WTC11 (cell line): ENCODE results near the gene BCAS3. TPM values are rescaled to one million over a fixed set of nuclear protein-coding genes. Genes with fewer than 3 reads are reported as not detected.

Source experiments
- ATAC-seq: fragments of 200-7000 bp; cut with Tn5 transposase; 2 replicates; pipeline ENCODE4 v1.10.0; 2021; ENCODE audit warnings: mild to moderate bottlenecking, moderate library complexity
- CTCF ChIA-PET: fragments of 300-600 bp; sonication (Branson Sonifier 250); formaldehyde crosslinking; loops from one replicate; lab custom pipeline; 2021; ENCODE audit warnings: antibody characterized with exemption; lab: Charles Lee
- POLR2A ChIA-PET: fragments of 350-600 bp; sonication (Branson Sonifier 250); formaldehyde crosslinking; loops from one replicate; lab custom pipeline; 2021; ENCODE audit warnings: antibody characterized with exemption; lab: Charles Lee
- DNase-seq: peaks from one replicate; pipeline ENCODE4 v3.0.0; 2021; ENCODE audit warnings: low spot score
- H3K27ac Mint-ChIP-seq: 2 replicates; pipeline ENCODE4 v1.8.0; 2021; ENCODE audit warnings: mixed read lengths
- H3K27me3 Mint-ChIP-seq: 2 replicates; pipeline ENCODE4 v1.8.0; 2021; ENCODE audit warnings: low read depth, mild to moderate bottlenecking, moderate library complexity, mixed read lengths
- H3K36me3 Mint-ChIP-seq: 2 replicates; pipeline ENCODE4 v1.8.0; 2021; ENCODE audit warnings: mixed read lengths
- H3K4me1 Mint-ChIP-seq: 2 replicates; pipeline ENCODE4 v1.8.0; 2022; ENCODE audit warnings: mixed read lengths
- H3K4me3 Mint-ChIP-seq: 2 replicates; pipeline ENCODE4 v1.8.0; 2021; ENCODE audit warnings: mild to moderate bottlenecking, moderate library complexity, mixed read lengths
- H3K9me3 Mint-ChIP-seq: 2 replicates; pipeline ENCODE4 v1.8.0; 2021; ENCODE audit warnings: mixed read lengths
- TEAD1 ChIP-seq: sonication (generic); formaldehyde crosslinking; IDR thresholded peaks from 2 replicates; pipeline ENCODE4 v1.8.0; 2022; ENCODE audit warnings: mild to moderate bottlenecking, missing genetic modification reagents
- total RNA-seq: library from RNA; stranded (reverse); gene quantifications from 3 replicates; pipeline ENCODE4 v1.2.3, GENCODE V29; 2021
- TF ChIP-seq, protein P1 (sequence below): sonication (generic); formaldehyde crosslinking; IDR thresholded peaks from 2 replicates; pipeline ENCODE4 v1.8.0; 2022; ENCODE audit warnings: missing genetic modification reagents
- TF ChIP-seq, protein P2 (sequence below): fragments of 200-600 bp; IDR thresholded peaks from 2 replicates; pipeline ENCODE4 v1.8.0; 2022; ENCODE audit warnings: antibody characterized with exemption
- TF ChIP-seq, protein P3 (sequence below): sonication (generic); formaldehyde crosslinking; IDR thresholded peaks from 2 replicates; pipeline ENCODE4 v1.8.1; 2023; ENCODE audit warnings: mild to moderate bottlenecking, missing genetic modification reagents, borderline replicate concordance
- TF ChIP-seq, protein P4 (sequence below): sonication (generic); formaldehyde crosslinking; IDR thresholded peaks from 2 replicates; pipeline ENCODE4 v1.8.1; 2022; ENCODE audit warnings: low read depth, mild to moderate bottlenecking, moderate library complexity, missing genetic modification reagents, borderline replicate concordance
- TF ChIP-seq, protein P5 (sequence below): sonication (generic); formaldehyde crosslinking; conservative IDR thresholded peaks from 2 replicates; pipeline ENCODE4 v1.8.1; 2022; ENCODE audit warnings: mild to moderate bottlenecking, missing genetic modification reagents
- TF ChIP-seq, protein P6 (sequence below): sonication (generic); formaldehyde crosslinking; IDR thresholded peaks from 2 replicates; pipeline ENCODE4 v1.8.0; 2022; ENCODE audit warnings: mild to moderate bottlenecking, missing genetic modification reagents
- TF ChIP-seq, protein P7 (sequence below): fragments of 250-450 bp; sonication (Bioruptor Pico); IDR thresholded peaks from 2 replicates; pipeline ENCODE4 v1.9.0; 2021; ENCODE audit warnings: moderate library complexity, mild to moderate bottlenecking, inconsistent platforms, borderline replicate concordance
- TF ChIP-seq, protein P8 (sequence below): sonication (generic); formaldehyde crosslinking; IDR thresholded peaks from 2 replicates; pipeline ENCODE4 v1.8.0; 2023; ENCODE audit warnings: missing genetic modification reagents

Gene BCAS3
- total RNA-seq, 1 experiment from 2014 or later: 15.5 TPM

DNA sequence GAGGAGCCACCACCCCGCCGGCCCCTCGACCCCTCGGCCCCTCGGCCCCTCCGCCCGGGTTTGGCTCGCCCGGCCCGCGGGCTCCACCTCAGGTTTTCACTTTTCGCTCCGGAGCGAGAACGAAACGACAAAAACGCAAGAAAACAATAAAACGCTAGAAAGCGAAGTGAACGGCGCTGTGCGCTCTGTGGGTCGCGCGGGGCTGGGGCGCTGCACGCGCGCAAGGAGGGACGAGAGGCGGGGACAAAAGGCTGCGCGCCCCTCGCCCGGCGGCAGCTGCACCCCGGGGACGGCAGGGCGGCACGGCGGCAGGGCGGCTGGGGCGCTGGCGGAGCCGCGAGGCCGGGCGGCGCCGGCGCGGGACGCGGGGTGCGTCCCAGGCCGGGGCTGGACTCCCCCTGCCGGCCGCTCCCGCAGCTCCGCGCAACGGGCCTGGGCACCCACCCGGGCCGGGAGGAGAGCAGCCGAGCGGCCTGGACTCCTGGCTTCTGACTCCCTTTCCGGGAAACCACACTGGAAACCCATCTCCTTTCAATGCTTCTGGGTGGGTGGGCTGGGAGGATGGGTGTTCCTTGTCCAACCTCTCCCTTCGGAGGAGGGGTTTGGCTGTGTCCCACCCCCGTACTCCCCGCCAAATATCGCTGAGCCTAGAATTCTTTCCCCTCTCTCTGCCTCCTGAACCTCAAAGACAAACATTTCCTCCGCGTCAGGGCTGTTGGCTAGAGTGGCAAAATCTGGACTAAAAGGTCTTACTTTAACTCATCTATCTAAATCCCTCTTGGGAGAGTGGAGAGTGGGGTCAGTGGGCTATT lies 731.9 kb downstream of the BCAS3 start (continued):
- TF ChIP-seq, protein P1, sequence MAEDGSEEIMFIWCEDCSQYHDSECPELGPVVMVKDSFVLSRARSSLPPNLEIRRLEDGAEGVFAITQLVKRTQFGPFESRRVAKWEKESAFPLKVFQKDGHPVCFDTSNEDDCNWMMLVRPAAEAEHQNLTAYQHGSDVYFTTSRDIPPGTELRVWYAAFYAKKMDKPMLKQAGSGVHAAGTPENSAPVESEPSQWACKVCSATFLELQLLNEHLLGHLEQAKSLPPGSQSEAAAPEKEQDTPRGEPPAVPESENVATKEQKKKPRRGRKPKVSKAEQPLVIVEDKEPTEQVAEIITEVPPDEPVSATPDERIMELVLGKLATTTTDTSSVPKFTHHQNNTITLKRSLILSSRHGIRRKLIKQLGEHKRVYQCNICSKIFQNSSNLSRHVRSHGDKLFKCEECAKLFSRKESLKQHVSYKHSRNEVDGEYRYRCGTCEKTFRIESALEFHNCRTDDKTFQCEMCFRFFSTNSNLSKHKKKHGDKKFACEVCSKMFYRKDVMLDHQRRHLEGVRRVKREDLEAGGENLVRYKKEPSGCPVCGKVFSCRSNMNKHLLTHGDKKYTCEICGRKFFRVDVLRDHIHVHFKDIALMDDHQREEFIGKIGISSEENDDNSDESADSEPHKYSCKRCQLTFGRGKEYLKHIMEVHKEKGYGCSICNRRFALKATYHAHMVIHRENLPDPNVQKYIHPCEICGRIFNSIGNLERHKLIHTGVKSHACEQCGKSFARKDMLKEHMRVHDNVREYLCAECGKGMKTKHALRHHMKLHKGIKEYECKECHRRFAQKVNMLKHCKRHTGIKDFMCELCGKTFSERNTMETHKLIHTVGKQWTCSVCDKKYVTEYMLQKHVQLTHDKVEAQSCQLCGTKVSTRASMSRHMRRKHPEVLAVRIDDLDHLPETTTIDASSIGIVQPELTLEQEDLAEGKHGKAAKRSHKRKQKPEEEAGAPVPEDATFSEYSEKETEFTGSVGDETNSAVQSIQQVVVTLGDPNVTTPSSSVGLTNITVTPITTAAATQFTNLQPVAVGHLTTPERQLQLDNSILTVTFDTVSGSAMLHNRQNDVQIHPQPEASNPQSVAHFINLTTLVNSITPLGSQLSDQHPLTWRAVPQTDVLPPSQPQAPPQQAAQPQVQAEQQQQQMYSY (CRISPR knock-in tag): 0 out of 2 replicates have a peak, but pooled peaks have one; percentile 22
- TF ChIP-seq, all 79 proteins: peak for 2

DNA sequence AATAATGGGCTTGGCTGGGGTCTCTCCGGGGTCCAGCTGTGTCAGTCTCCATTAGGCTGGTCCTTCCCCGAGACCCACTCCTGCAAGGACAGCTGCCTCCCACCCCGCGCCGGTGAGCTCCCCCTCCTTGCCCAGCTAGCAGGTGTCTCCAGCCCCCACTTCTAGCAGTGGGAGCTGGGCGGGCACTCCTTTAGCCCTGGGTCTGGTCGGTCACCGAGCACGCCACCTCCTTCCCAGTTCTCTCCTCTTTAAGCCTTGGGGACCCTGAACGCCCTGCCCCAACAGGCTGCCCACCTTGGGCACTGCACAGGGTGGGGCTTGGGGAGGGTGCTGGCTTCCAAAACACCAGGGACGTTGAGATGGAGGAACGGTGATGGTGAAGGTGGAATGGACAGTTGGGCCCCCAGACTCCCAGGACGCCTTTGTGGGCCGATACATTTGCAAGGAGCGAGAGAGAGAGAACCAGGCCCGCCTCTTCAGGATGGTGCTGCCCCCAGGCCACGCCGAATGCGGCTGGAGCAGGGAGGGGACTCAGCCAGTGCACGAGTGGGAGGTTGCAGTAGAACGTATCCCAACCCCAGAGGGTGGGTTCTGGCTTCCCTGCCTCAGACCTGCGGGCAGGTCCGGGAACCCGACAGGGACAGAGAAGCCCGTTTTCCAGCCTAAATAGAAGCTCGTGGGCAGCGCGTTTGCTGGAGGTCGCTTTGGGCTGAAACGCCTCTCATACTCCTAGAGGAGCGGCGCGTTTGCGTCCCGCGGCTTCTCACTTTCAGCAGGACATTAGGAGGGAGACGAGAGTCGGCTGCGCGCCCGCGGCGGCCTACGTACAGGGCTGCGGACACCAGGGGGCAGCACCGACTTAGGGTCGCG lies 732.7 kb downstream of the BCAS3 start:
- ChIA-PET POLR2A (no interaction called here), CTCF (interaction anchor here (0.6 to 6.4 kb wide), 11 partner anchors 10 to 1129 kb away, joined by 3 to 46 read pairs (median 4); partner anchors contain the start of genes BRIP1 and TBX2)
- peaks cover 90% of the 10 kb centered on the region for H3K27me3 Mint-ChIP-seq
- H3K27ac Mint-ChIP-seq: no peak overlapping the region
- peak overlapping the region; percentile 68 for H3K4me3 Mint-ChIP-seq
- ATAC-seq (peak; percentile 25), DNase-seq (peak; percentile 86)
- TF ChIP-seq TEAD1 (CRISPR knock-in tag): no peak
- TF ChIP-seq, protein P2, sequence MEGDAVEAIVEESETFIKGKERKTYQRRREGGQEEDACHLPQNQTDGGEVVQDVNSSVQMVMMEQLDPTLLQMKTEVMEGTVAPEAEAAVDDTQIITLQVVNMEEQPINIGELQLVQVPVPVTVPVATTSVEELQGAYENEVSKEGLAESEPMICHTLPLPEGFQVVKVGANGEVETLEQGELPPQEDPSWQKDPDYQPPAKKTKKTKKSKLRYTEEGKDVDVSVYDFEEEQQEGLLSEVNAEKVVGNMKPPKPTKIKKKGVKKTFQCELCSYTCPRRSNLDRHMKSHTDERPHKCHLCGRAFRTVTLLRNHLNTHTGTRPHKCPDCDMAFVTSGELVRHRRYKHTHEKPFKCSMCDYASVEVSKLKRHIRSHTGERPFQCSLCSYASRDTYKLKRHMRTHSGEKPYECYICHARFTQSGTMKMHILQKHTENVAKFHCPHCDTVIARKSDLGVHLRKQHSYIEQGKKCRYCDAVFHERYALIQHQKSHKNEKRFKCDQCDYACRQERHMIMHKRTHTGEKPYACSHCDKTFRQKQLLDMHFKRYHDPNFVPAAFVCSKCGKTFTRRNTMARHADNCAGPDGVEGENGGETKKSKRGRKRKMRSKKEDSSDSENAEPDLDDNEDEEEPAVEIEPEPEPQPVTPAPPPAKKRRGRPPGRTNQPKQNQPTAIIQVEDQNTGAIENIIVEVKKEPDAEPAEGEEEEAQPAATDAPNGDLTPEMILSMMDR: peak; percentile 65
- H3K9me3 Mint-ChIP-seq: no peaks in the 10 kb centered on the region
- H3K4me1 Mint-ChIP-seq: peaks cover 15% of the 10 kb centered on the region
- no peaks in the 10 kb centered on the region for H3K36me3 Mint-ChIP-seq

DNA sequence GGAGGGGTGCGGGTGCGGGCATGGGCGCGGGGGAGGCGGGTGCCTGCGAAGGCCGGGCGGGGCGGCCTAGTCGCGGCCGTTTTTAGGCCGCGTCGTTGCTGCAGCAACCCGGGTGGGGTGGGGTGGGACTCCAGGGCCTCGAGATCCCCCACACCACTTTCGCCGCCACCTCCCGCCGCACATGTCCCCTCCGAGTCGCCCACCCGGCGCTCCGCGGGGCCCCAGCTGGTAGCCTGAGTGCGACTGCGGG lies 733.3 kb downstream of the BCAS3 start:
- CTCF ChIA-PET: interaction anchor here (0.6 to 6.4 kb wide), 12 partner anchors 10 to 1129 kb away, joined by 3 to 46 read pairs (median 9); partner anchors contain the start of genes BRIP1 and TBX2
- TF ChIP-seq, protein P3, sequence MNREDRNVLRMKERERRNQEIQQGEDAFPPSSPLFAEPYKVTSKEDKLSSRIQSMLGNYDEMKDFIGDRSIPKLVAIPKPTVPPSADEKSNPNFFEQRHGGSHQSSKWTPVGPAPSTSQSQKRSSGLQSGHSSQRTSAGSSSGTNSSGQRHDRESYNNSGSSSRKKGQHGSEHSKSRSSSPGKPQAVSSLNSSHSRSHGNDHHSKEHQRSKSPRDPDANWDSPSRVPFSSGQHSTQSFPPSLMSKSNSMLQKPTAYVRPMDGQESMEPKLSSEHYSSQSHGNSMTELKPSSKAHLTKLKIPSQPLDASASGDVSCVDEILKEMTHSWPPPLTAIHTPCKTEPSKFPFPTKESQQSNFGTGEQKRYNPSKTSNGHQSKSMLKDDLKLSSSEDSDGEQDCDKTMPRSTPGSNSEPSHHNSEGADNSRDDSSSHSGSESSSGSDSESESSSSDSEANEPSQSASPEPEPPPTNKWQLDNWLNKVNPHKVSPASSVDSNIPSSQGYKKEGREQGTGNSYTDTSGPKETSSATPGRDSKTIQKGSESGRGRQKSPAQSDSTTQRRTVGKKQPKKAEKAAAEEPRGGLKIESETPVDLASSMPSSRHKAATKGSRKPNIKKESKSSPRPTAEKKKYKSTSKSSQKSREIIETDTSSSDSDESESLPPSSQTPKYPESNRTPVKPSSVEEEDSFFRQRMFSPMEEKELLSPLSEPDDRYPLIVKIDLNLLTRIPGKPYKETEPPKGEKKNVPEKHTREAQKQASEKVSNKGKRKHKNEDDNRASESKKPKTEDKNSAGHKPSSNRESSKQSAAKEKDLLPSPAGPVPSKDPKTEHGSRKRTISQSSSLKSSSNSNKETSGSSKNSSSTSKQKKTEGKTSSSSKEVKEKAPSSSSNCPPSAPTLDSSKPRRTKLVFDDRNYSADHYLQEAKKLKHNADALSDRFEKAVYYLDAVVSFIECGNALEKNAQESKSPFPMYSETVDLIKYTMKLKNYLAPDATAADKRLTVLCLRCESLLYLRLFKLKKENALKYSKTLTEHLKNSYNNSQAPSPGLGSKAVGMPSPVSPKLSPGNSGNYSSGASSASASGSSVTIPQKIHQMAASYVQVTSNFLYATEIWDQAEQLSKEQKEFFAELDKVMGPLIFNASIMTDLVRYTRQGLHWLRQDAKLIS: no peak
- TF ChIP-seq, protein P4, sequence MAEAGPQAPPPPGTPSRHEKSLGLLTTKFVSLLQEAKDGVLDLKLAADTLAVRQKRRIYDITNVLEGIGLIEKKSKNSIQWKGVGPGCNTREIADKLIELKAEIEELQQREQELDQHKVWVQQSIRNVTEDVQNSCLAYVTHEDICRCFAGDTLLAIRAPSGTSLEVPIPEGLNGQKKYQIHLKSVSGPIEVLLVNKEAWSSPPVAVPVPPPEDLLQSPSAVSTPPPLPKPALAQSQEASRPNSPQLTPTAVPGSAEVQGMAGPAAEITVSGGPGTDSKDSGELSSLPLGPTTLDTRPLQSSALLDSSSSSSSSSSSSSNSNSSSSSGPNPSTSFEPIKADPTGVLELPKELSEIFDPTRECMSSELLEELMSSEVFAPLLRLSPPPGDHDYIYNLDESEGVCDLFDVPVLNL: no peak
- TF ChIP-seq, protein P2: peak; percentile 40; the same call in 1 of the 2 replicates
- TF ChIP-seq, protein P5, sequence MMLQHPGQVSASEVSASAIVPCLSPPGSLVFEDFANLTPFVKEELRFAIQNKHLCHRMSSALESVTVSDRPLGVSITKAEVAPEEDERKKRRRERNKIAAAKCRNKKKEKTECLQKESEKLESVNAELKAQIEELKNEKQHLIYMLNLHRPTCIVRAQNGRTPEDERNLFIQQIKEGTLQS (CRISPR knock-in tag): no peak
- TF ChIP-seq, protein P6, sequence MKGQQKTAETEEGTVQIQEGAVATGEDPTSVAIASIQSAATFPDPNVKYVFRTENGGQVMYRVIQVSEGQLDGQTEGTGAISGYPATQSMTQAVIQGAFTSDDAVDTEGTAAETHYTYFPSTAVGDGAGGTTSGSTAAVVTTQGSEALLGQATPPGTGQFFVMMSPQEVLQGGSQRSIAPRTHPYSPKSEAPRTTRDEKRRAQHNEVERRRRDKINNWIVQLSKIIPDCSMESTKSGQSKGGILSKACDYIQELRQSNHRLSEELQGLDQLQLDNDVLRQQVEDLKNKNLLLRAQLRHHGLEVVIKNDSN (CRISPR knock-in tag): no peak
- TF ChIP-seq, protein P7, sequence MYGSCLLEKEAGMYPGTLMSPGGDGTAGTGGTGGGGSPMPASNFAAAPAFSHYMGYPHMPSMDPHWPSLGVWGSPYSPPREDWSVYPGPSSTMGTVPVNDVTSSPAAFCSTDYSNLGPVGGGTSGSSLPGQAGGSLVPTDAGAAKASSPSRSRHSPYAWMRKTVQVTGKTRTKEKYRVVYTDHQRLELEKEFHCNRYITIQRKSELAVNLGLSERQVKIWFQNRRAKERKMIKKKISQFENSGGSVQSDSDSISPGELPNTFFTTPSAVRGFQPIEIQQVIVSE (CRISPR knock-in tag): no peak
- TF ChIP-seq, protein P8, sequence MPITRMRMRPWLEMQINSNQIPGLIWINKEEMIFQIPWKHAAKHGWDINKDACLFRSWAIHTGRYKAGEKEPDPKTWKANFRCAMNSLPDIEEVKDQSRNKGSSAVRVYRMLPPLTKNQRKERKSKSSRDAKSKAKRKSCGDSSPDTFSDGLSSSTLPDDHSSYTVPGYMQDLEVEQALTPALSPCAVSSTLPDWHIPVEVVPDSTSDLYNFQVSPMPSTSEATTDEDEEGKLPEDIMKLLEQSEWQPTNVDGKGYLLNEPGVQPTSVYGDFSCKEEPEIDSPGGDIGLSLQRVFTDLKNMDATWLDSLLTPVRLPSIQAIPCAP: no peak
- no peaks in the 10 kb centered on the region for H3K36me3 Mint-ChIP-seq
- peaks cover 90% of the 10 kb centered on the region for H3K27me3 Mint-ChIP-seq
- POLR2A ChIA-PET: no interaction called here
- H3K27ac Mint-ChIP-seq: no peak overlapping the region
- DNase-seq (no peak), ATAC-seq (no peak)
- peak overlapping the region; percentile 73 for H3K4me3 Mint-ChIP-seq
- H3K4me1 Mint-ChIP-seq: peaks cover 15% of the 10 kb centered on the region
- no peaks in the 10 kb centered on the region for H3K9me3 Mint-ChIP-seq
